CD4-positive, alpha-beta T cell treated with Interleukin-1 beta for 1 hour (primary cell): Measurements from ENCODE around the gene MIS18A.
"Not testable (repeated sequence)": the region's sequence is repeated elsewhere in the genome, so short reads cannot be mapped to it uniquely, and the experiment has no call there.

ENCODE experiments used
- DNase-seq, 2 donors: peaks; one replicate each; pipeline ENCODE4 v3.0.0-alpha.2; 2020 to 2022

The MIS18A gene

GRCh38 chr21:32278518-32279376, at the start of gene MIS18A:
MIS18A (minus strand) TSS chr21:32279049; CDS start chr21:32279014, 35 bp downstream.
- DNase-seq, result peak; percentile 97

- no peak for DNase-seq
These were observed 49.7 kb upstream of the MIS18A start for GRCh38 chr21:32328595-32328994.

- no peak for DNase-seq
These were observed 46.9 kb upstream of the MIS18A start for GRCh38 chr21:32325706-32326105.

GRCh38 chr21:32322676-32323075, 43.8 kb upstream of the MIS18A start:
- DNase-seq, result no peak

- no peak for DNase-seq
These were observed 43.3 kb upstream of the MIS18A start for GRCh38 chr21:32322103-32322502.

- DNase-seq, result no peak
These were observed 42.6 kb upstream of the MIS18A start for GRCh38 chr21:32321480-32321879.

- no peak for DNase-seq
These were observed 41.9 kb upstream of the MIS18A start for GRCh38 chr21:32320726-32321125.

GRCh38 chr21:32320059-32320458, 41.2 kb upstream of the MIS18A start:
- no peak for DNase-seq

GRCh38 chr21:32319012-32319411, 40.2 kb upstream of the MIS18A start:
- DNase-seq, result no peak

GRCh38 chr21:32317726-32318125, 38.9 kb upstream of the MIS18A start:
- no peak for DNase-seq

- no peak for DNase-seq
These were observed 37.7 kb upstream of the MIS18A start for GRCh38 chr21:32316361-32317215.

- DNase-seq, result no peak
These were observed 36.8 kb upstream of the MIS18A start for GRCh38 chr21:32315511-32316281.

GRCh38 chr21:32314806-32315205, 36.0 kb upstream of the MIS18A start:
- no peak for DNase-seq

GRCh38 chr21:32312976-32313375, 34.1 kb upstream of the MIS18A start:
- no peak for DNase-seq

- no peak for DNase-seq
These were observed 33.5 kb upstream of the MIS18A start for GRCh38 chr21:32312326-32312725.

GRCh38 chr21:32311621-32312020, 32.8 kb upstream of the MIS18A start:
- DNase-seq, result no peak

- not testable (repeated sequence) for DNase-seq
These were observed 32.1 kb upstream of the MIS18A start for GRCh38 chr21:32310976-32311375.

- no peak for DNase-seq
These were observed 31.1 kb upstream of the MIS18A start for GRCh38 chr21:32309906-32310460.

- no peak for DNase-seq
These were observed 29.8 kb upstream of the MIS18A start for GRCh38 chr21:32308696-32309095.

- no peak for DNase-seq
These were observed 28.9 kb upstream of the MIS18A start for GRCh38 chr21:32307706-32308105.

- no peak for DNase-seq
These were observed 27.4 kb upstream of the MIS18A start for GRCh38 chr21:32306021-32306780.

- no peak for DNase-seq
These were observed 26.1 kb upstream of the MIS18A start for GRCh38 chr21:32304998-32305397.
